Liver (tissue), 3 donors: ENCODE results near the gene VAV3.
"Not testable (repeated sequence)": the region's sequence is repeated elsewhere in the genome, so short reads cannot be mapped to it uniquely, and the experiment has no call there.

Source experiments
- EGR1 ChIP-seq, 2 donors: IDR thresholded peaks; 2 replicates each; pipeline ENCODE4 v1.6.1; 2016 to 2018; ENCODE audit warnings: antibody characterized with exemption in 2 of 2, low read depth in 2 of 2
- FOXA1 ChIP-seq: IDR thresholded peaks from 2 replicates; pipeline ENCODE4 v1.6.1; 2016; ENCODE audit warnings: antibody characterized with exemption
- GABPA ChIP-seq, 2 donors: IDR thresholded peaks in 1 of 2; conservative IDR thresholded peaks in 1 of 2; 2 replicates each; pipeline ENCODE4 v1.6.1; 2016; ENCODE audit warnings: antibody characterized with exemption in 2 of 2, mild to moderate bottlenecking in 1 of 2, moderate library complexity in 1 of 2
- JUND ChIP-seq, 2 donors: IDR thresholded peaks; 2 replicates each; pipeline ENCODE4 v1.6.1; 2016; ENCODE audit warnings: antibody characterized with exemption in 2 of 2
- RAD21 ChIP-seq, 2 donors: IDR thresholded peaks; 2 replicates each; pipeline ENCODE4 v1.6.1; 2016; ENCODE audit warnings: antibody characterized with exemption in 2 of 2, mild to moderate bottlenecking in 2 of 2
- SP1 ChIP-seq: IDR thresholded peaks from 2 replicates; pipeline ENCODE4 v1.6.1; 2018; ENCODE audit warnings: antibody characterized with exemption, mild to moderate bottlenecking
- TAF1 ChIP-seq: conservative IDR thresholded peaks from 2 replicates; pipeline ENCODE4 v1.6.1; 2016; ENCODE audit warnings: antibody characterized with exemption, mild to moderate bottlenecking
- YY1 ChIP-seq: IDR thresholded peaks from 2 replicates; pipeline ENCODE4 v1.6.1; 2016; ENCODE audit warnings: antibody characterized with exemption, mild to moderate bottlenecking
- TF ChIP-seq, protein P1 (sequence below): fragments of 150-350 bp; IDR thresholded peaks from 2 replicates; pipeline ENCODE4 v1.5.1; 2017; ENCODE audit warnings: improper control_type of control experiment, low read depth, low read length; ENCODE audit not compliant: missing input control
- TF ChIP-seq, protein P2 (sequence below): IDR thresholded peaks from 2 replicates; pipeline ENCODE4 v1.6.1; 2016; ENCODE audit warnings: antibody characterized with exemption
- TF ChIP-seq, protein P3 (sequence below): IDR thresholded peaks from 2 replicates; pipeline ENCODE4 v1.6.1; 2016; ENCODE audit warnings: antibody characterized with exemption
- TF ChIP-seq, protein P4 (sequence below): IDR thresholded peaks from 2 replicates; pipeline ENCODE4 v1.6.1; 2016; ENCODE audit warnings: antibody characterized with exemption
- TF ChIP-seq, protein P5 (sequence below): IDR thresholded peaks from 2 replicates; pipeline ENCODE4 v1.6.1; 2016; ENCODE audit warnings: antibody characterized with exemption, mild to moderate bottlenecking
- donor health status: healthy.
- donor health status: healthy.

DNA sequence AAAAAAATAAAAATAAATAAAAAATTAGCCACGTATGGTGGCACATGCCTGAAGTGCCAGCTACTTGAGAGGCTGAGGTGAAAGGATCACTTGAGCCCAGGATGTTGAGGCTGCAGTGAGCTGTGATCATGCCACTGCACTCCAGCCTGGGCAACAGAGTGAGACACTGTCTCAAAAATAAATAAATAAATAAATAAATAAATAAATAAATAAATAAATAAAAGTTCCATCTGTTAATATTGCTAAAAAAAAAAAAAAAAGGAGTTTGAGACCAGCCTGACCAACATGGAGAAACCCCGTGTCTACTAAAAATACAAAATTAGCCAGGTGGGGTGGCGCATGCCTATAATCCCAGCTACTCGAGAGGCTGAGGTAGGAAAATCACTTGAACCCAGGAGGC lies 244.8 kb downstream of the VAV3 start:
- TF ChIP-seq, protein P1, sequence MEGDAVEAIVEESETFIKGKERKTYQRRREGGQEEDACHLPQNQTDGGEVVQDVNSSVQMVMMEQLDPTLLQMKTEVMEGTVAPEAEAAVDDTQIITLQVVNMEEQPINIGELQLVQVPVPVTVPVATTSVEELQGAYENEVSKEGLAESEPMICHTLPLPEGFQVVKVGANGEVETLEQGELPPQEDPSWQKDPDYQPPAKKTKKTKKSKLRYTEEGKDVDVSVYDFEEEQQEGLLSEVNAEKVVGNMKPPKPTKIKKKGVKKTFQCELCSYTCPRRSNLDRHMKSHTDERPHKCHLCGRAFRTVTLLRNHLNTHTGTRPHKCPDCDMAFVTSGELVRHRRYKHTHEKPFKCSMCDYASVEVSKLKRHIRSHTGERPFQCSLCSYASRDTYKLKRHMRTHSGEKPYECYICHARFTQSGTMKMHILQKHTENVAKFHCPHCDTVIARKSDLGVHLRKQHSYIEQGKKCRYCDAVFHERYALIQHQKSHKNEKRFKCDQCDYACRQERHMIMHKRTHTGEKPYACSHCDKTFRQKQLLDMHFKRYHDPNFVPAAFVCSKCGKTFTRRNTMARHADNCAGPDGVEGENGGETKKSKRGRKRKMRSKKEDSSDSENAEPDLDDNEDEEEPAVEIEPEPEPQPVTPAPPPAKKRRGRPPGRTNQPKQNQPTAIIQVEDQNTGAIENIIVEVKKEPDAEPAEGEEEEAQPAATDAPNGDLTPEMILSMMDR = not testable (repeated sequence)
- not testable (repeated sequence) for TF ChIP-seq TAF1; GABPA (IDR thresholded peaks at IDR 0.05 in 1 of 2, conservative IDR thresholded peaks at IDR 0.05 in 1 of 2); JUND (IDR thresholded peaks at IDR 0.05); RAD21 (IDR thresholded peaks at IDR 0.05); FOXA1; EGR1 (IDR thresholded peaks at IDR 0.05; ENCODE audit: low read depth in 2 of 2); YY1; SP1
- TF ChIP-seq, protein P2, sequence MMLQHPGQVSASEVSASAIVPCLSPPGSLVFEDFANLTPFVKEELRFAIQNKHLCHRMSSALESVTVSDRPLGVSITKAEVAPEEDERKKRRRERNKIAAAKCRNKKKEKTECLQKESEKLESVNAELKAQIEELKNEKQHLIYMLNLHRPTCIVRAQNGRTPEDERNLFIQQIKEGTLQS = not testable (repeated sequence)
- TF ChIP-seq, protein P3, sequence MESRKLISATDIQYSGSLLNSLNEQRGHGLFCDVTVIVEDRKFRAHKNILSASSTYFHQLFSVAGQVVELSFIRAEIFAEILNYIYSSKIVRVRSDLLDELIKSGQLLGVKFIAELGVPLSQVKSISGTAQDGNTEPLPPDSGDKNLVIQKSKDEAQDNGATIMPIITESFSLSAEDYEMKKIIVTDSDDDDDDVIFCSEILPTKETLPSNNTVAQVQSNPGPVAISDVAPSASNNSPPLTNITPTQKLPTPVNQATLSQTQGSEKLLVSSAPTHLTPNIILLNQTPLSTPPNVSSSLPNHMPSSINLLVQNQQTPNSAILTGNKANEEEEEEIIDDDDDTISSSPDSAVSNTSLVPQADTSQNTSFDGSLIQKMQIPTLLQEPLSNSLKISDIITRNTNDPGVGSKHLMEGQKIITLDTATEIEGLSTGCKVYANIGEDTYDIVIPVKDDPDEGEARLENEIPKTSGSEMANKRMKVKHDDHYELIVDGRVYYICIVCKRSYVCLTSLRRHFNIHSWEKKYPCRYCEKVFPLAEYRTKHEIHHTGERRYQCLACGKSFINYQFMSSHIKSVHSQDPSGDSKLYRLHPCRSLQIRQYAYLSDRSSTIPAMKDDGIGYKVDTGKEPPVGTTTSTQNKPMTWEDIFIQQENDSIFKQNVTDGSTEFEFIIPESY = not testable (repeated sequence)
- TF ChIP-seq, protein P4, sequence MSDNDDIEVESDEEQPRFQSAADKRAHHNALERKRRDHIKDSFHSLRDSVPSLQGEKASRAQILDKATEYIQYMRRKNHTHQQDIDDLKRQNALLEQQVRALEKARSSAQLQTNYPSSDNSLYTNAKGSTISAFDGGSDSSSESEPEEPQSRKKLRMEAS = not testable (repeated sequence)
- TF ChIP-seq, protein P5, sequence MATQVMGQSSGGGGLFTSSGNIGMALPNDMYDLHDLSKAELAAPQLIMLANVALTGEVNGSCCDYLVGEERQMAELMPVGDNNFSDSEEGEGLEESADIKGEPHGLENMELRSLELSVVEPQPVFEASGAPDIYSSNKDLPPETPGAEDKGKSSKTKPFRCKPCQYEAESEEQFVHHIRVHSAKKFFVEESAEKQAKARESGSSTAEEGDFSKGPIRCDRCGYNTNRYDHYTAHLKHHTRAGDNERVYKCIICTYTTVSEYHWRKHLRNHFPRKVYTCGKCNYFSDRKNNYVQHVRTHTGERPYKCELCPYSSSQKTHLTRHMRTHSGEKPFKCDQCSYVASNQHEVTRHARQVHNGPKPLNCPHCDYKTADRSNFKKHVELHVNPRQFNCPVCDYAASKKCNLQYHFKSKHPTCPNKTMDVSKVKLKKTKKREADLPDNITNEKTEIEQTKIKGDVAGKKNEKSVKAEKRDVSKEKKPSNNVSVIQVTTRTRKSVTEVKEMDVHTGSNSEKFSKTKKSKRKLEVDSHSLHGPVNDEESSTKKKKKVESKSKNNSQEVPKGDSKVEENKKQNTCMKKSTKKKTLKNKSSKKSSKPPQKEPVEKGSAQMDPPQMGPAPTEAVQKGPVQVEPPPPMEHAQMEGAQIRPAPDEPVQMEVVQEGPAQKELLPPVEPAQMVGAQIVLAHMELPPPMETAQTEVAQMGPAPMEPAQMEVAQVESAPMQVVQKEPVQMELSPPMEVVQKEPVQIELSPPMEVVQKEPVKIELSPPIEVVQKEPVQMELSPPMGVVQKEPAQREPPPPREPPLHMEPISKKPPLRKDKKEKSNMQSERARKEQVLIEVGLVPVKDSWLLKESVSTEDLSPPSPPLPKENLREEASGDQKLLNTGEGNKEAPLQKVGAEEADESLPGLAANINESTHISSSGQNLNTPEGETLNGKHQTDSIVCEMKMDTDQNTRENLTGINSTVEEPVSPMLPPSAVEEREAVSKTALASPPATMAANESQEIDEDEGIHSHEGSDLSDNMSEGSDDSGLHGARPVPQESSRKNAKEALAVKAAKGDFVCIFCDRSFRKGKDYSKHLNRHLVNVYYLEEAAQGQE = not testable (repeated sequence)
